ENCODE data around the gene CCNL1.
"Not testable (repeated sequence)": the region's sequence is repeated elsewhere in the genome, so short reads cannot be mapped to it uniquely, and the experiment has no call there.

Gene CCNL1

DNA sequence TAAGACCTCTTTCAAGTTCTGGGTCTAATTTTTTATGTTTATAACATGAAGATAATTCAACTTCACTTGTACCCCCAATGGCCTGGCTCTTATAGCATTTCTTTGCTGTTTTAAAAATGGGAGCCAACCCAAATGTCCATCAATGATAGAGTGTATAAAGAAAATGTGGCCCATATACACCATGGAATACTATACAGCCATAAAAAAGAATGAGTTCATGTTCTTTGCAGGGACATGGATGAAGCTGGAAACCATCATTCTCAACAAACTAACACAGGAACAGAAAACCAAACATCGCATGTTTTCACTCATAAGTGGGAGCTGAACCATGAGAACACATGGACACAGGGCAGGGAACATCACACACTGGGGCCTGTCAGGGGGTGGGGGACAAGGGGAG, 57.4 kb downstream of the CCNL1 start:
- H3K79me2 ChIP-seq (ENCODE audit: control insufficient read depth, insufficient read depth, low read length); H2AK5ac ChIP-seq (ENCODE audit: low read length); H4K8ac ChIP-seq (ENCODE audit: low read depth, low read length); H3K4me1 ChIP-seq (ENCODE audit: control insufficient read depth, low read depth, low read length); H3K23ac ChIP-seq (ENCODE audit: low read length); H3K36me3 ChIP-seq (ENCODE audit: control insufficient read depth, insufficient read depth, low read length); H3K27me3 ChIP-seq (ENCODE audit: insufficient read depth, low read length, poor library complexity); H3K4me3 ChIP-seq (ENCODE audit: low read length); H2BK120ac ChIP-seq (ENCODE audit: low read depth, low read length); H3K9ac ChIP-seq (ENCODE audit: low read length); DNase-seq; H2BK5ac ChIP-seq (ENCODE audit: low read length); H3K79me1 ChIP-seq (ENCODE audit: low read length); H3K18ac ChIP-seq (ENCODE audit: low read length); H3K4ac ChIP-seq (ENCODE audit: low read depth, low read length); H3K56ac ChIP-seq (ENCODE audit: low read length); H2BK15ac ChIP-seq (replicated peaks; ENCODE audit: low read depth); H3K27ac ChIP-seq (ENCODE audit: low read depth, low read length); H3K4me2 ChIP-seq (ENCODE audit: low read length); H4K5ac ChIP-seq (ENCODE audit: low read length): not testable (repeated sequence)
- no CpG with 5 or more reads among the region's 1 CpG for WGBS (ENCODE audit: extremely low coverage, insufficient coverage, low lambda C conversion rate)

DNA sequence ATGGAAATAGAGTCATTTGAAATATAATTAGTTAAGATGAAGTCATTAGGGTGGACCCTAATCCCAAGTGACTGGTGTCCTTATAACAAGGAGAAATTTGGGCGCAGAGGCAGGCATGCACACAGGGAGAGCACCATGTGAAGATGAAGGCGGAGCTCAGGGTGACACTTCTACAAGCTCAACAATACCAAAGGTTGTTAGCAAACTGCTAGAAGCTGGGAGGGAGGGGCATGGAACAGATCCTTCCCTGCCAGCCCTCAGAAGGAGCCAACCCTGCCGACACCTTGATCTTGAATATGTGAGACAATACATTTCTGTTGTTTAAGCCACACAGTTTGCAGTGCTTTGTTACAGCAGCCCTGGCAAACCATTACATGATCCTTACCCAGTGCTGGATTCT, 57.8 kb downstream of the CCNL1 start:
- Histone ChIP-seq H3K56ac (ENCODE audit: low read length) (no peak overlapping the region), H3K27ac (ENCODE audit: low read depth, low read length) (no peak overlapping the region), H3K4me3 (ENCODE audit: low read length) (no peak overlapping the region), H3K79me2 (ENCODE audit: control insufficient read depth, insufficient read depth, low read length) (no peaks in the 10 kb centered on the region), H3K9ac (ENCODE audit: low read length) (no peak overlapping the region), H3K4me1 (ENCODE audit: control insufficient read depth, low read depth, low read length) (peaks cover 2% of the 10 kb centered on the region), H2BK5ac (ENCODE audit: low read length) (no peak overlapping the region), H3K18ac (ENCODE audit: low read length) (no peak overlapping the region), H2BK15ac (replicated peaks; ENCODE audit: low read depth) (no peak overlapping the region), H3K23ac (ENCODE audit: low read length) (no peak overlapping the region), H3K27me3 (ENCODE audit: insufficient read depth, low read length, poor library complexity) (no peaks in the 10 kb centered on the region), H3K36me3 (ENCODE audit: control insufficient read depth, insufficient read depth, low read length) (no peaks in the 10 kb centered on the region), H4K5ac (ENCODE audit: low read length) (no peak overlapping the region), H4K8ac (ENCODE audit: low read depth, low read length) (no peak overlapping the region), H3K4me2 (ENCODE audit: low read length) (no peak overlapping the region), H2BK120ac (ENCODE audit: low read depth, low read length) (no peak overlapping the region), H2AK5ac (ENCODE audit: low read length) (no peak overlapping the region), H3K4ac (ENCODE audit: low read depth, low read length) (no peak overlapping the region), H3K79me1 (ENCODE audit: low read length) (no peaks in the 10 kb centered on the region)
- DNase-seq, result no peak
- no CpG with 5 or more reads among the region's 3 CpGs for WGBS (ENCODE audit: extremely low coverage, insufficient coverage, low lambda C conversion rate)

DNA sequence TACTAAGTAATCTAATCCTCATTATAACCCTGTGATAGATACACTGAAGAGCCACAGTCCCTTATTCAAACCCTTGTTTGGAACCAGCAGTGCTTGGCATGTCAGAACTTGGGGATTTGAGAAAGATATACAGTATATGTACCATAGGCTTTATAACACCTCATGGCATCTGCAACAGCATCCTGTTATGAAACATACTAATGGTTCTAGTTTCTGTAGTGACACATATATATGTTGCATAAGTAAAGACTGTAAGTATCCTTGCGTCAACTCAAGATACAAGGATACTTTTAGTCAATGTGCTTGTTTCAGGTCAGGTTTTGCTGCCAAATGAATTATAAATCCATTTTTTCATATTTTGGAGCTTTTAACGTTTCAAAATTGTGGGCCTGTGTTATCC, 58.5 kb downstream of the CCNL1 start:
- H3K23ac ChIP-seq (ENCODE audit: low read length), result no peak overlapping the region
- H3K4me3 ChIP-seq (ENCODE audit: low read length), result no peak overlapping the region
- H2BK120ac ChIP-seq (ENCODE audit: low read depth, low read length), result no peak overlapping the region
- no CpG with 5 or more reads among the region's 2 CpGs for WGBS (ENCODE audit: extremely low coverage, insufficient coverage, low lambda C conversion rate)
- H3K4ac ChIP-seq (ENCODE audit: low read depth, low read length), result no peak overlapping the region
- H3K56ac ChIP-seq (ENCODE audit: low read length), result no peak overlapping the region
- no peak overlapping the region for H3K27ac ChIP-seq (ENCODE audit: low read depth, low read length)
- no peak overlapping the region for H2BK5ac ChIP-seq (ENCODE audit: low read length)
- H3K18ac ChIP-seq (ENCODE audit: low read length), result no peak overlapping the region
- H3K4me2 ChIP-seq (ENCODE audit: low read length), result no peak overlapping the region
- H3K79me2 ChIP-seq (ENCODE audit: control insufficient read depth, insufficient read depth, low read length), result no peaks in the 10 kb centered on the region
- DNase-seq, result no peak
- no peaks in the 10 kb centered on the region for H3K4me1 ChIP-seq (ENCODE audit: control insufficient read depth, low read depth, low read length)
- H4K5ac ChIP-seq (ENCODE audit: low read length), result no peak overlapping the region
- H3K36me3 ChIP-seq (ENCODE audit: control insufficient read depth, insufficient read depth, low read length), result no peaks in the 10 kb centered on the region
- no peak overlapping the region for H4K8ac ChIP-seq (ENCODE audit: low read depth, low read length)
- H3K9ac ChIP-seq (ENCODE audit: low read length), result no peak overlapping the region
- H3K79me1 ChIP-seq (ENCODE audit: low read length), result no peaks in the 10 kb centered on the region
- no peaks in the 10 kb centered on the region for H3K27me3 ChIP-seq (ENCODE audit: insufficient read depth, low read length, poor library complexity)
- no peak overlapping the region for H2AK5ac ChIP-seq (ENCODE audit: low read length)
- no peak overlapping the region for H2BK15ac ChIP-seq (replicated peaks; ENCODE audit: low read depth)

DNA sequence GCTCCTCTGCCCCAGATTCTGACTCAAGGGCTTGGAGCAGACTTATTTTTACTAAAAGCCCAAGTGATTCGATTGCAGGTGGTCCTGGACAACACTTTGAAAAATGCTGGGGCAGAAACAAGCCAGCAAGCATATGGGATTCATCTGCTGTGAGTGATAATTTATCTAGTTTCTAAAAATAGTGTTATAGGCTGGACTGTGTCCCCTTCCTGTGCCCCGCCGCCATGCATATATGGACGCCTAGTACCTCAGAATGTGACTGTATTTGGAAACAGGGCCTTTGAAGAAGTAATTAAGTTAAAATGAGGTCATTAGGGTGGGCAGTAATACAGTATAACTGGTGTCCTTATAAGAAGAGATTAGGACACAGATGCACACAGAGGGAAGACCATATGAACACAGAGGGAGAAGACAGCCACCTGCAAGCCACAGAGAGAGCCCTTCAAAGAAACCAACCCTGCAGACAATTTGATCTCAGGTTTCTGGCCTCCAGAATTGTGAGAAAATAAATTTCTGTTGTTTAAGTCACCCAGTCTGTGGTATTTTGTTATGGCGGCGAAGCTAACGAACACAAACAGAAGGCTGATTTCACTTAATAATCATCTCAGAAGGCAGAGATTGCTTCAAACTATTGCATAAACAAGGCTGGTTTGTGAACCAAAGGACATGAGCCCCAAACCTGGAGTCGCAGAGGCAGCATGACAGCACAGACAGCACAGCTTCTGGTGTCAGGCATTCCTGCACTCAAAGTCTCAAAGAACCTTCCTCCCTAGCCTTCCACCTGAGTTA, 59.1 kb downstream of the CCNL1 start:
- H3K9ac ChIP-seq (ENCODE audit: low read length), result no peak overlapping the region
- no peak overlapping the region for H2BK5ac ChIP-seq (ENCODE audit: low read length)
- H3K79me1 ChIP-seq (ENCODE audit: low read length), result no peaks in the 10 kb centered on the region
- H3K27ac ChIP-seq (ENCODE audit: low read depth, low read length), result no peak overlapping the region
- H4K8ac ChIP-seq (ENCODE audit: low read depth, low read length), result no peak overlapping the region
- H3K18ac ChIP-seq (ENCODE audit: low read length), result no peak overlapping the region
- no peaks in the 10 kb centered on the region for H3K36me3 ChIP-seq (ENCODE audit: control insufficient read depth, insufficient read depth, low read length)
- no peaks in the 10 kb centered on the region for H3K27me3 ChIP-seq (ENCODE audit: insufficient read depth, low read length, poor library complexity)
- no peak overlapping the region for H3K4ac ChIP-seq (ENCODE audit: low read depth, low read length)
- H2BK15ac ChIP-seq (replicated peaks; ENCODE audit: low read depth), result no peak overlapping the region
- no peak for DNase-seq
- H3K56ac ChIP-seq (ENCODE audit: low read length), result no peak overlapping the region
- no CpG with 5 or more reads among the region's 8 CpGs for WGBS (ENCODE audit: extremely low coverage, insufficient coverage, low lambda C conversion rate)
- no peak overlapping the region for H3K23ac ChIP-seq (ENCODE audit: low read length)
- H3K79me2 ChIP-seq (ENCODE audit: control insufficient read depth, insufficient read depth, low read length), result no peaks in the 10 kb centered on the region
- H2AK5ac ChIP-seq (ENCODE audit: low read length), result no peak overlapping the region
- no peak overlapping the region for H3K4me3 ChIP-seq (ENCODE audit: low read length)
- H4K5ac ChIP-seq (ENCODE audit: low read length), result no peak overlapping the region
- H3K4me1 ChIP-seq (ENCODE audit: control insufficient read depth, low read depth, low read length), result no peaks in the 10 kb centered on the region
- no peak overlapping the region for H3K4me2 ChIP-seq (ENCODE audit: low read length)
- no peak overlapping the region for H2BK120ac ChIP-seq (ENCODE audit: low read depth, low read length)

DNA sequence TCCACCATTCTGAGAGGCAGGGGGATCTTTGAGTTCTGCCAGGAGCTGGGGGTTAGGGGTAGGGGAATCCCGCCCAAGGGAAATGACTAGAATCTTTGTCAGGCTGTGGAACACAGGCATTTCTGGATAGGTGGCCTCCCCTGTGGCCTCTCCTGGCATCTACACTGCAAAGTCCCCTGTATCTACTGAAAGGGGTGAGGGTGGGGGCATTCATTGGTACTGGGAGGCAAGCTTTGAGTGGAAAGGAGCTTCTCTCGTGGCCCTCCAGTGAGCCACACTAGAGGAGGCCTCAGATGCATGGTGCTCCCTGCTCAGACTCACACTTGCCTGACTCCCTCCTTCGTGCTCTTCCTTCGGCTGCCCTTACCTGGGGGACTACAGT, 59.9 kb downstream of the CCNL1 start:
- H2BK120ac ChIP-seq (ENCODE audit: low read depth, low read length), result no peak overlapping the region
- no peak overlapping the region for H3K4me2 ChIP-seq (ENCODE audit: low read length)
- no peak overlapping the region for H2BK5ac ChIP-seq (ENCODE audit: low read length)
- no peaks in the 10 kb centered on the region for H3K4me1 ChIP-seq (ENCODE audit: control insufficient read depth, low read depth, low read length)
- no peak overlapping the region for H2BK15ac ChIP-seq (replicated peaks; ENCODE audit: low read depth)
- DNase-seq, result no peak
- no peaks in the 10 kb centered on the region for H3K27me3 ChIP-seq (ENCODE audit: insufficient read depth, low read length, poor library complexity)
- H3K4me3 ChIP-seq (ENCODE audit: low read length), result no peak overlapping the region
- no peaks in the 10 kb centered on the region for H3K79me2 ChIP-seq (ENCODE audit: control insufficient read depth, insufficient read depth, low read length)
- no peak overlapping the region for H2AK5ac ChIP-seq (ENCODE audit: low read length)
- no peaks in the 10 kb centered on the region for H3K79me1 ChIP-seq (ENCODE audit: low read length)
- WGBS (ENCODE audit: extremely low coverage, insufficient coverage, low lambda C conversion rate), result no CpG with 5 or more reads among the region's 4 CpGs
- H3K23ac ChIP-seq (ENCODE audit: low read length), result no peak overlapping the region
- no peak overlapping the region for H3K56ac ChIP-seq (ENCODE audit: low read length)
- no peak overlapping the region for H3K27ac ChIP-seq (ENCODE audit: low read depth, low read length)
- no peak overlapping the region for H4K5ac ChIP-seq (ENCODE audit: low read length)
- no peak overlapping the region for H3K18ac ChIP-seq (ENCODE audit: low read length)
- no peak overlapping the region for H3K9ac ChIP-seq (ENCODE audit: low read length)
- no peak overlapping the region for H3K4ac ChIP-seq (ENCODE audit: low read depth, low read length)
- H4K8ac ChIP-seq (ENCODE audit: low read depth, low read length), result no peak overlapping the region
- H3K36me3 ChIP-seq (ENCODE audit: control insufficient read depth, insufficient read depth, low read length), result no peaks in the 10 kb centered on the region

Data from mesendoderm (in vitro differentiated cells).